CD4-positive, alpha-beta T cell treated with Interferon alpha-2 for 1 hour (primary cell): Measurements from ENCODE around the gene ZBTB46.
"Not testable (repeated sequence)": the region's sequence is repeated elsewhere in the genome, so short reads cannot be mapped to it uniquely, and the experiment has no call there.

Experiments
- DNase-seq, 2 donors: peaks; one replicate each; pipeline ENCODE4 v3.0.0-alpha.2; 2020 to 2022

ZBTB46 gene

GRCh38 chr20:63732118-63733095 lies 98.7 kb downstream of the ZBTB46 start:
- no peak for DNase-seq

GRCh38 chr20:63731410-63731809 lies 99.7 kb downstream of the ZBTB46 start:
- DNase-seq = no peak

DNA sequence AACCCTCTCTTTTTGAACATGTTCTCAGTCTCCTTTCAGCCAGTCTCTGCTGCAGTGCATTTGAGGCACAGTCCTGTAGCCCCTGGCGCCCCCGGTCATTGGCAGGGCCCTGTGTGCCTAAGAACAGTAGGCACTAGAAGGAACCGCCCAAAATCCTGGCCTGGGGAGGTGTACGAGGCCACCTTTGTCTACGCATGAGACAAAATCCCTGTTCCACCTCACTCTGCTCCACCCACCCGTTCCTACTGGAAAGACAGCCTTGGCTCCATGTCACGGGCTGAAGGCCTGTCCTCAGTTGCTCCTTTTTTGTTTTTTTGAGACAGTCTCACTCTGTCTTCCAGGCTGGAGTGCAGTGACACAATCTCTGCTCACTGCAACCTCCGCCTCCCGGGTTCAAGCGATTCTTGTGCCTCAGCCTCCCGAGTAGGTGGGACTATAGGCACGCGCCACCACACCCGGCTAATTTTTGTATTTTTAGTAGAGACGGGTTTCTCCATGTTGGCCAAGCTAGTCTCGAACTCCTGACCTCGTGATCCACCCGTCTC lies 100.8 kb downstream of the ZBTB46 start:
- DNase-seq = not testable (repeated sequence)

GRCh38 chr20:63722967-63723622 lies 108.0 kb downstream of the ZBTB46 start:
- DNase-seq = not testable (repeated sequence)

DNA sequence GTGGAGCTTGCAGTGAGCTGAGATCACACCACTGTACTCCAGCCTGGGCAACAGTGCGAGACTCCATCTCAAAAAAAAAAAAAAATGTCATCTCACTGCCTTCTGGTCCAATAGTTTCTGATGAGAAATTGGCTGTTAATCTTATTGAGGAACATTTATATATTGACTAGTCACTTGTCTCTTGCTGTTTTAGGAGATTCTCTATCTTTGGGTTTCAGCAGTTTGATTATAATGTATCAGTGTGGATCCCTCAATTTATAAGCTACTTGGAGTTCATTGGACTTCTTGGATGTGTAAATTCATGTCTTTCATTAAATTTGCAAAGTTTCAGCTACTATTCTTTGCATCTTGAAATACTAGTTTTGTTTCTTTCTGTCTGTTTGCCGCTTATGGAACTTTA lies 112.1 kb downstream of the ZBTB46 start:
- DNase-seq = no peak

DNA sequence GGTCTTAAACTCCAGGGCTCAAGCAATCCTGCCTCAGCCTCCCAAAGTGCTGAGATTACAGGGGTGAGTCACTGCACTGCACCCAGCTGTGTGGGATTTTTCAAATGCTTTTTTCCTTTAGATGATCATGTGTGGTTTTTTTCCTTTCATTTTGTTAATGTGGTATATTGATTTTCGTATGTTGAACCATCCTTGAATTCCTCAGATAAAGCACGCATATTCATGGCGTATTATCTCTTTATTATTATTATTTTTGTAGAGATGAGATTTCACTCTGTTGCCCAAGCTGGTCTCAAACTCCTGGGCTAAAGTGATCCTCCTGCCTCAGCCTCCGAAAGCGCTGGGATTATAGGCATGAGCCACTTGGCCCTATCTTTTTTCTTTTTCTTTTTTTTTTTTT lies 116.2 kb downstream of the ZBTB46 start:
- DNase-seq = no peak

- no peak for DNase-seq
Observed at GRCh38 chr20:63712191-63712590, 118.9 kb downstream of the ZBTB46 start.

DNA sequence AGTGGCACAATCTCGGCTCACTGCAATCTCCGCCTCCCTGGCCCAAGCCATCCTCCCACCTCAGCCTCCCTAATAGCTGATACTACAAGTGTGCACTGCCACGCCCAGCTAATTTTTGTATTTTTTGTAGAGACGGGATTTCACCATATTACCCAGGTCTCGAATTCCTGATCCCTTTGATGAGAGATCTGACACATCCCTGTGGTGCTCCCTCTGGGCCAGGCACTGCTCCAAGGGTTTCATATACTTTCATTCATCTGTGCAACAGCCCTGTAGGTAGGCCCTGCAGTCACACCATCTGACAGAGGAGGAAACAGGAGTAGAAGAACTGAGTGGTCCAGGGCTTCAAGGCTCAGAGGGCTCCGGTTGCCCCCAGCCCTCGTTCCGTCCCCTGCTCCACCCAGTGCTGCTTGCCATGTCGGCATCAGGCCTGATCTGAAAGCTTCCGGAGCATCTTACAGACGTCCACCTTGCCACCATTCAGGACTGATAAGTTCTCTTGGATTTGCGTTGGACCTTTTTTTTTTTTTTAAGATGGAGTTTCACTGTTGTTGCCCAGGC lies 119.9 kb downstream of the ZBTB46 start:
- no peak for DNase-seq

- no peak for DNase-seq
Observed at GRCh38 chr20:63709149-63709527, 121.9 kb downstream of the ZBTB46 start.

- DNase-seq = no peak
Observed at GRCh38 chr20:63708301-63709148, 122.5 kb downstream of the ZBTB46 start.

- DNase-seq = peak; percentile 84 to 91
Observed at GRCh38 chr20:63707558-63708300, 123.3 kb downstream of the ZBTB46 start, which contains the start of the genes ARFRP1 and ZGPAT. TSS of gene ARFRP1 (minus strand) at chr20:63707976. CDS start at chr20:63707091, 885 bp downstream. TSS of gene ZGPAT (plus strand) at chr20:63708039. CDS start at chr20:63708581, 542 bp downstream.

DNA sequence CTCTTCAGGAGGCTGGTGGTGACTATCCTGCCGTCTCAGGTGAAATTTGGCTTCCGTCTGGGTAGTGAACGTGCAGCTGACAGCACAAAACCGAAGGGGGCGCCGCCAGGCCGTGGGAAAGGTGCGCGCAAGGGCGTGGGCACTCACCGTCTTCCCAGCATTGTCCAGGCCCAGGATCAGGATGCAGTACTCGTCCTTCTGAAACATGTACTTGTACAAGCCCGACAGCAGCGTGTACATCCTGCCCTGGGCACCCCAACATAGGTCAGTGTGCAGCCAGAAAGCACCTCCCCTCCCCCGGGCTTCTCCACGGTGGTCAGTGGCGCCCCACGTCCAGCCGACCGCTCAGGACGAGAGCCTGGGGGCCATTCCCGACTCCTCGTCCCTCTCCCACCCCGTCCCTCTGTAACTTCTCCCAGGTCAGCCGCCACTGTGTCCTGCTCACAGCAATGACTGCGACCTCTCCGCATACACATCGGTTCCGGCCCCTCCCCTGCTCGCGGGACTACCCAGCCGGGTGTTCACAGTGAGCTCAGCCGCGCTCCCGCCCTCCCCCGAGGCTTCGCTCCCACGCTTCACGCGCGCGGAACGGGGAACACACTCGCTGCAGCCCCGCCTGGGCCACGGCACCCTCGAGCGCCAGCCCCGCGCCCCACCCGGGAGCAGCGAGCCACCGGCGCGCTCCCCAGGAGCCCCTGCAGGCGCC lies 124.1 kb downstream of the ZBTB46 start:
- DNase-seq = peak; percentile 43 to 68

GRCh38 chr20:63706027-63706695 lies 124.9 kb downstream of the ZBTB46 start:
- DNase-seq = no peak

DNA sequence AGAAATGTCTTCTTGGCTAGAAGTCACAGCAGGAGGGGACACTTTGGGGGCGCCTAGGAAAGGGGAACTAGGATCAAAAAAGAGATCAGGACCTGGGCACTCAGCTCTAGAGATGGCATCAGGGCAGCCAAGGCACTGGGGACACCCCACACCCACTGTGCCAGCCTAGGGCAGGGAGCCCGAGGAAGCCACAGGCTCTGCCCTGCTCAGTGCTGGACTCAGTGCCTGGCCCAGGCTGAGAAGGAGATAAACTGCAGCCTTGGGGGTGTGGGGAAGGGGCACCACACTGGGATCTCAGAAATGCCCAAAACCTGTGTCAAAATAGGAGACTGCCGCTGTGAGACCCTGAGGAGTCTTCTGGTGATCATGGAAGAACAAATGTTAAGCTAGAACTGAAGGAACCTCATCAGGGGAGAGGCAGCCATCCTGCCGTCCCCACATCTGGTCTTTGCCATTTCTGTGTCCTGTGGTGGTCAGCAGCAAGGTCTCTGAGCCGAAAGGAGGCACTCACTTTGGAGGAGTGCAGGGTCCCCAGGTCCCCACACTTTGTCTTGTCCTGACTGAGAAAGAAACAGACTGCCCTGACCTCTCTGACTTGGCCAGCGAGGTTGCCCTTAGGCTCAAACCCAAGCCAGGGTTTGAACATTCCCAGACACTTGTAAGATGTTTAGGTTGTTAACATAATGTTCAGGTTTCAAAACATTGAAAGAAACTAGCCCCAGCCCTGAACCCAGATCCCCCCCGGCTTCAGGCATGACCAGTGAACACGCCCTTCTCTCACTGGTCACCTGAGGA lies 125.6 kb downstream of the ZBTB46 start:
- no peak for DNase-seq

DNA sequence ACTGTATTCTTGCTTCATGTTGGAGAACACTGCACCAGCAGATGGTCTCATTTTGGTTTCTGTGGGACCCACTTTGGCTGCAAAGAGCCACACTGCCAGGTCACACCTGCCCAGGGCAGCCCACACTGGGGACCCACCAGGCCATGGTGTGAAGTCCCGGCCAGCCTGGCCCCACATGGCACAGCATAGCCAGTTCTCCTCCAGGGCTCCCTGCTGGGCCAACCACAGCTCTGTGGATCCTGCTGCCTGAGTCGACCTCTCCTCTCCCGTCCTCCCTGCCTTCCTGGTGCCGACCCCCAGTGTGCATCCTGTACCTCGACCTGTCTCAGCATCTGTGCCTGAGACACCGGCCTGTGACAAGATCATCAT lies 126.3 kb downstream of the ZBTB46 start:
- DNase-seq = no peak

GRCh38 chr20:63703976-63704748 lies 126.9 kb downstream of the ZBTB46 start:
- no peak for DNase-seq

DNA sequence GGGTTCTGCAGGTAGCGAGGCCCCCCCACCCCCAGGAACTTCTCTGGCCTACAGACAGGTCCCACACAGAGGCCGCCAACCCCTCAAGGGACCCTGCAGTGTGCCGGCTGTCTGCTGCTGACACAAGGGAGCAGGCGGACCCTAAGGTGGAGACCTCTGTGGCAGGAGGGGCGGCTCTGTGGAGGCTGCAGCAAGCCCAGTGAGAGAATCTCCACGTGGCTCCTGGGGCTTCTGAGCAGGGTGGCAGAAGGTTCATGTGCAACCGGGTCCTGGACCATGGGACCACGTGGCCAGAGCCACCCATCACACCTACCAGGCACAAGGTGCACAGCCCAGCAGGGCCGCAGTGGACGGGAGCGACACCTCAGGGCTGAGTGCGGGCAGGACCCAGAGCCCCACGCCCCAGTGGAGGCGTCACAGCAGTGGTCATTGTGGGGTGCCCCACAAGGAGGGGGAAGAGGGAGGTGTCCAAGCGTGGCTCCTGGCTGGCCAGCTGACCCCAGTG lies 127.5 kb downstream of the ZBTB46 start:
- DNase-seq = no peak

GRCh38 chr20:63702751-63703470 lies 128.2 kb downstream of the ZBTB46 start:
- DNase-seq = no peak
